GM19324 (cell line): ENCODE results near the gene CCDC107.

Experiments
- ATAC-seq: cut with Tn5 transposase; IDR thresholded peaks from one replicate; pipeline ENCODE4 v1.9.1; 2021; ENCODE audit warnings: mild to moderate bottlenecking, moderate library complexity; ENCODE audit not compliant: unreplicated experiment, low FRiP score

Gene CCDC107

DNA sequence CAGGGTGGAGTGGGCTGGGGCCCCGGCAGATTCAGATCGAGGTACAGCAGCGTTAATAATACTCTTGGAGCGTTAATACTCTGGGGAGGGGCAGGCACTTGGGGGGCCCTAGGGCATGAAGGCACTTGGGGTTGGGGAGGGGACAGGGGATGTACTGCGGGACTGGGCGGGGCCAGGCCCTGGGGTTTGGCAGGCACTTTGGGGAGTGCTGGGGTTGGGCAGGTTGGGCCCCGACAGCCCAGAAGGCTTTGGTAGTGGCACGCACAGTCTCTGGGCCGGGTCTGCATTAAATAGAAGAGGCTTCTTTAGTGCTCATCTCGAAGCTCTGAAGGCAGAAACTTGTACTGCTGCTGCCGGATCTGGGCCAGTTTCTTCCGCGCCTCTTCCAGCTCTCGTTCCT, 39.4 kb downstream of the CCDC107 start:
- no peak for ATAC-seq

DNA sequence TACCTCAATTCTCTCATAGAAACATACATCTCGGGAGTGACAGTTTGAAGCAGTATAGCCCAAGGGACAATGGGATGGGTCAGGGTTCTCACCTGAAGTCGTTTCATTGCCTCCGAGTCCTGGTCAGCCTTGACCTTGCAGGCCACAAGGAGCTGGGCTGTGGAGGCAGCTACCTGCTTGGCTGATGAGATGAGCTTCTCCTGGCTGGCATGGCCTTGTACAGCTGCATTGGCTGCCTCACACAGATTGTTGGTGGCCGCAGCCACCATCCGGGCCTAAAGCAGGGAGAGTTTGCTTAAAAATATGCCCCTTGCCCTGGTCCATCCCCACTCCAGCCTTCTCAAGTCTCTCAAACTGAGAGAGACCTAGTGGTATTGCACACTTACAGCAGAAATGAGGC, 40.1 kb downstream of the CCDC107 start:
- ATAC-seq = no peak

DNA sequence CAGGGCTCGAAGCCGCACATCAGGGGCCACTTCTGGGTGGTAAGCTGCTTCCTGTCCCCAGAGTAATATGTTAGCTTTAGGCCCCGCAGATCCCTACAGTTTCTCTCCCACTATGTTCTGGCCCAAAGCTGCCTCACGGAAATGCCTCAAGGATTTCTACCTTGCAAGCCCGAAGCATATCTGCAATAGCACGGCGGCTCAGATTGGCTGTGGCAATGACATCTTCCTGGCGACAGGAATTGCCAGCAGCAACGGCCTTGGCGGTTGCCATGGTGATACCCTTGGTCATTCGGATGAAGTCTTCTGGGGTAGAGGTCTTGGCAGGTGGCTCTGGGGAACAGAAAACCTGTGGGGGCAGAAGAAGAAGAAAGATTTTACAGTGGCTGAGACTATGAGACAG, 41.9 kb downstream of the CCDC107 start:
- no peak for ATAC-seq

DNA sequence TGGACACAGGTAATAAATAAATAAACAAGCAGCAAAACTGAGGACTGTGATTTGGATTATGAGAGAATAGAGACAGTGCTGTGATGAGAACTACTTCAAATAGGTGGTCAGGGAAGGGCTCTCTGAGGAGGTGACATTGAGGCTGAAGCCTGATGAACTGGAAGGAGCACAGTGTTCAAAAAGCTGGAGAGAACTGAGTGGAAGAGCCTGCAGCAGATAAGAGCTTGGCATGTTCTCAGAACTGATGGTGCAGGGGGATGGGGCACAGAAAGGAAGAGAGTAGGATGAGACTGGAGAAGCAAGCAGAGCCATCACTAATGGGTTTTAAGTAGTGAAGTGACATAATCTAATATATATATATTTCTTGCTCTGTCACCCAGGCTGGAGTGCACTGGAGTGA, 42.9 kb downstream of the CCDC107 start:
- no peak for ATAC-seq

DNA sequence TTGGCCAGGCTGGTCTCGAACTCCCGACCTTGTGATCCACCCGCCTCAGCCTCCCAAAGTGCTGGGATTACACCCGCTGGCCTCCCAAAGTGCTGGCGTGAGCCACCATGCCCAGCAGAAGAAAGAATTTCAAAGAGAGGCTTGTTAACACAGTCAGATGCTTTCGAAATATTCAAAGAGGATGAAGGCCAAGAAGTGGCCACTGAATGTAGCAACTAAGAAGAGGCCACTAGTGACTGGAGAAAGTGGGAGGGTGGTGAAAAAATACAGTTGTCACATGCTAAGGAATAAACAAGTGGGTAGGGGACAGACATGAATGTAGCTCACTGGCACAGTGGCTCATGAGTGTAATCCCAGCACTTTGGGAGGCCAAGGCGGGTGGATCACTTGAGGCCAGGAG, 44.6 kb downstream of the CCDC107 start:
- no peak for ATAC-seq

DNA sequence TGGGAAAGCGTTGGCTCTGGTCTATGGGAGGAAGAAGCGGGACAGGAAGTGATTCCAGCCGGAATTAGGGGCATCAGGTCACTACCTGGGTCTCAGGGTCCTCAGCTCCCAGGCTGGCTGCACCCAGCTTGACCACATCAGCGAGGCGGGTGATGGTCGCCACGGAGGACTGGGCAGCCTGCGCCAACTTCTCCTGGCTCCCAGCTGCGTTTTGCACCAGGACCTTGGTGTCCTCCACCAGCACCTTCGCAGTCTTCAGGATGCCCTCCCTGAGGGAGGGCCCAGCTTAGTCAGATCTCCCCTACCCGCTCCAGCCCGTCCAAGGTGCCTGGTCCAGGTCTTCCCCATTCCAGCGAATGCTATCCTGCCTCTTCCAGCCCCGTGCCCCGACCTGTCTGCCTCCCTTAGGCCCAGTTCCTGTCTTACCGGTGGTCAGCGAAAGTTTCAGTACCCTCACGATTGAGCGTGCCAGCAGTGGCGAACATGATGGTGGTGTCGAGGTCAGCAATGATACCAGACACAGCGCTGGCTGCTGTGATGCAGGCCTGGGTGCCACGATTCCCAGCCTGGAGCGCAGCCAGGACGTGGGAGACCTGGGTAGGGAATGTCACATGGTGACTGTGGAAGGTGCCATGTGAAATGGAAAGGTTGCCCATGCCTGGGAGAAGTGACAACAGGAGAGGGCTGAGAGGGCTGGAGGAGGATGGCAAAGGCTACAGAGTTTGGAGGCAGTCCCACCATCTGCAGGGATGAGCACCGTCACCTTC, 46.0 kb downstream of the CCDC107 start:
- ATAC-seq = no peak

DNA sequence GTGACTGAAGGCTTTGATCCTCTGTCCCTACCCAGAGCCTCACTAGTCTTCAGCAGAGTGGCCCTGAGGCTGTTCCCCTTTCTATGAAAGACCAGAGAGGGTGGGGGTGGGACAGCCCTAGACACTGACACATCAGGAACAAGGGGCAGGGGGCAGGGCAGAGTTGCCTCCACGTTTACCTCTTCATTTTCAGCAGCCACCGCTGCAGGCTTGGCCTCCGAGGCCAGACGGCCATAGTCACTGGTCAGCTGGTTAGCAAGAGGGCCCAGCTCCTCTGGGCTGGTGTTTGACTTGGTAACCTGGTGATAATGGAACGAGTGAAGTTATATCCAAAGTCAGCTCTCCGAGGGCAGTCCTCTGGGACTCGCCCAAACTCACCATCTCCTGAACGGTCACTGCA, 47.3 kb downstream of the CCDC107 start:
- no peak for ATAC-seq

DNA sequence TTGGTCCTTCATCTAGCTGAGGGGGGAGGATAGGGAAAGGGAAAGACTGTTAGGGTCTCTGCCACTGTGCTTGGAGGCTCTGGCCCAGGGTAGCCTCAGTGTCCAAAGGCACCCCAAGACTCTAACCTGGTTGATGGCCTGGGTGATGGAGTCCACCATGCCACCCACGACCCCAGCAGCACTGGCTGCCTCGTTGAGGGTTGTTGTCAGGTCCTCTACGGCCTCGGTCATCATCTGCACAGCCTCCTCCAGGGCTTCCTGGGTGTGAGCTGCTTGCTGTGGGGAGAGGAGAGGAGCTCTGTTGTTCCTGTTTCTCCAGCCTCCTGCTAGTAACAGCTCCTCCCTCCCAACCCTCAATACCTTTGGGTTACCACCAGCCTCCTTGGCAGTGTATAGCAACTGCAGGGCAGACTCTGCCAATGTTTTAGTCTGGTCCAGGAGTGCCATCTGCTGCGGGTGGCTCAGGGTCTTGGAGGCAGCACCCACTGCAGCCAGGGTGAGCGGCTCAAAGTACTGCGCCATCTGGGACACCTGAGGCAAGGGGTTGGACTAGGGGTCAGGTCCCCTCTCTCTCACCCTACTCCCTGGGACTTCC, 47.8 kb downstream of the CCDC107 start:
- ATAC-seq = no peak

DNA sequence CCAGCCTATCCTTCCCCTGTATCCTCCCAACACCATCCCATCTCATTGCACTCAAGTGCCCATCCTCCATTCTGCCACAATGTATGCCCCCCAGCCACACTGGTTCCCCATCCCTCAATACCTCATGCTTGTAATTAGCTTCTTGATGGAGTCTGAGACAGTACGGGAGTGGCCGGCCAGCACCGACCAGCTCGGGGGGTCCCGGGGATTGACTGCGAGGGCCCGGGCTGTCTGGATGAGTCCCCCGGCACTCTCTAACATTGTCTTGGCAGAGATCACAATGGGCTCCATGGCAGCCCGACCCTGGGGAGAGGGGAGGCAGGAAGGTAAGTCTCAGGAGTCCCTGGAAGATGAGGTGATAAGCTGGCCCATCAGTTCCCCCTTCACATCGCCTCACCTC, 48.9 kb downstream of the CCDC107 start:
- ATAC-seq = no peak

DNA sequence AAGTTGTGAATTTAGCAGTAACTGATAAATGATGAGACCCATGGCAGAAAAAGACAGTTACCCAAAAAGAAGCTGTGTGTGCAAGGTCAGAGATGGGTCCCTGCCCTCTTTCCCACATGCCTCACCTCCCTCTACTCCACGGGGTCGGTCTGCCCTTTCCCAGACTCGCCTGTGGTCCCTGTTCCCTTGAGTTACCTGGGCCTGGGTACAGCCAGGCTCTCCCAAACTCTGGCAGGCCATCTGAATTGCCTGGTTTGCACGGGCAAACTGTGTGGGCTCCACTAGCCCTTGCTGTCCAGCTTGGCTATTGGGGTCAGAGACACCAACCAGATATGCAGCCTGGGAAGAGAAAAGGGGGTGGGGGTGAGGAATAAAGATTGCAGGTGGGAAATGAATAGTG, 50.1 kb downstream of the CCDC107 start:
- ATAC-seq = no peak

DNA sequence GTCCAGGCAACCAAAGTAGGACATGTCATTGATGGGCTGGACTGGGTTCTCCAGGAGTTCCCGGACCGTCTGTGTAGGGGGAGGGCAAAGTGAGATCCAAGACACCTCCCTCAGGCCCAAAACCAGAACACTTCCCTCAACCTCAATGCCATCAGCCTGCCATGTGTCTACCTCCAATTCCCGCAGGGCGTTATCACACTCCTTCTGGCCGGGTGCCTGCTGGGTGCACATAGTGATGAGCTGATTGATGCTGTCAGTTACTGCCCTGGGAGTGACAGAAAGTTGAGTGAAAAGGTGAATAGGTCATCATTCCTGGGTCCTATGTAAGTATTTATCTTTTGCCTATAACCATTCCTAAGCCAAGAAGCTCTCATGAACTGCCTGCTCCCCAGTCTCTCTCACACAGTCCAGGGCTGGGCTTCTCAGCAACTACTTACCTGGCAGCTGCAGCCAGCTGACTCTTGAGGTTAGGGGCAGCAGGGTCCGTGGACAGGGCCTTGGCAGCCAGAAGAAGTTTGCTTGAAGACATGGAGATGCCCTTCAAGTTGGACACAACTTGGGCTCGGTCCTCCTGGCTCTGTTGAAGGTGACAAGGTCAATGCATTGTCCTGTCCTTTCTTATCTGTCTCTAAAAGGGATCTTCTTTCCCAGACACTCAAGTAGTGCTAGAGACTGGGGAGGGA, 52.9 kb downstream of the CCDC107 start:
- ATAC-seq = no peak
